Measurements from ENCODE around the gene LIN28B.

LIN28B gene

GRCh38 chr6:105014954-105015353 lies 58.0 kb downstream of the LIN28B start:
- no peak for DNase-seq (ENCODE audit: low spot score)

GRCh38 chr6:105015482-105015881 lies 58.6 kb downstream of the LIN28B start:
- DNase-seq (ENCODE audit: low spot score) = no peak

DNA sequence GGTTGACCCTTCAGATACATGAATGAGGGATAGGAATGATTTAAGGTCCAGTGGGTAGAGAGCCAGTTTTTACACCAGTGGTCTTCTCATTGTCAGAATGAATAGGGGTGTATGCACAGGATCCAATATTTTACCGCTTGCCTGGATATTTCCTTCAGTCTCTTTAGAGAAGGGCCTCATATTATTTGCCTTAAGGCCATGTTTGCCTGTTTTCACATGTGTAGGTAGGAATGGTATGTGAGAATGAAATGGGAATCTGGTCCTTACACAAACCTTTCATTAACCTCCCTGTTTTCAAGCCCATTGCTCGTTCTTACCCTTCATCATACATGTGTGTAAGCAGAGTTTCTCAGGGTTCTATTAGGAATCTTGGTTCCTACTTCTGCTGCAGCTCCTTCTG lies 62.4 kb downstream of the LIN28B start:
- no peak for DNase-seq (ENCODE audit: low spot score)

GRCh38 chr6:105021399-105021798 lies 64.5 kb downstream of the LIN28B start:
- no peak for DNase-seq (ENCODE audit: low spot score)

DNA sequence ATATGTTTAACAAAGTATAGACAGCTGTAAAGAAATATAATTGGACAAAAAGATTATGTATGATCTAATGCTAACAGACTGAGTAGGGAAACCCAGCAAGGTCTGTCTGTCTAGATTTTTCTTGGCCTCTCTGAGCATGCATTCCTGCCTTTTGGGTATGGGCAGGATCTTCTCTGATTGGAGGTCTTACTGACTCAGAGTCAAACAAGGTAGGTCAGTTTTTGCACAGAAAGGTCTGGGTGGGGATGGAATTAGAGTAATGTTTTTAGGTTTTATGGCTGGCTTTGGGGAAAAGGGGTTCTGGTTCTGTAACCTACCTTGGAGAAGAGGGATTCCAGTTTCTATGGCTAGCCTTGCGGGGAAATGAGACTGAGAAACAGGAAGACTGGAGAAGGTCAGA lies 65.5 kb downstream of the LIN28B start:
- no peak for DNase-seq (ENCODE audit: low spot score)

GRCh38 chr6:105024803-105025202 lies 67.9 kb downstream of the LIN28B start:
- DNase-seq (ENCODE audit: low spot score) = no peak

DNA sequence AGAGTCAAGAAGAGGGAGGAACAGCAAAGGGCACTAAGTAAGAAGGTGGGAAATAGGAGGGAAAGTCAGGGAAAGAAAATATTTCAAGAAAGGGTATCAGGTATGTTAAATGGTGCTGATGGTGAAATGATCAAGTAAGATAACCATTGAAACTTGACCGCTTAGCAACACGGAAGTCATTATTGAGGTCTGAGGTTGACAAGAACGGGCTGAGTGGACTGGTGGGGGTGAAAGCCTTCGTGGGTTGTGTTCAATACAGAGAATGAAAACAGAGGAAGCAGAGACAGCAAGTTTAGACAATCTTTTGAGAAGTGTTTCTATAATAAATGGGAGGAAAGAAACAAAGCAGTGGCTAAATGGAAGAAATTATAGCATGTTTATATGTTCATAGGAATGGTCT lies 72.0 kb downstream of the LIN28B start:
- DNase-seq (ENCODE audit: low spot score) = no peak

DNA sequence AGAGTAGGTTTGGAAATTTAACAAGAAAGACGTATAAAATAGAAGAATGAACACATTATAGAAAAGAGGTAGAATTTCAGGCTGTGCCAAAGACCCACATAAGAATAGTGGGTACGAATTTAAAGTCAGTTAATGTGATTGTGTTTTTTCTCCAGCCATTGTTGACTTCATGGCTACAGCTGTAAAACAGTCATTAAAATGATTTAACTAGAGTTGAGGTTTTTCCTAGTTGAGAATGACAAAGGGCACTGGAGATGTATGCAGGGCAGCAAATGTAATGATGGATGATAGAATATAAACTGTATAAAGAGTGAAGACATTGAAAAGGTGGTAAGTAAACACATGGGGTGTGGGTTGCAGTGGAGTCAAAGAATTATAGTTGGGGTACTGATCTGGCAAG lies 72.7 kb downstream of the LIN28B start:
- DNase-seq (ENCODE audit: low spot score) = no peak

DNA sequence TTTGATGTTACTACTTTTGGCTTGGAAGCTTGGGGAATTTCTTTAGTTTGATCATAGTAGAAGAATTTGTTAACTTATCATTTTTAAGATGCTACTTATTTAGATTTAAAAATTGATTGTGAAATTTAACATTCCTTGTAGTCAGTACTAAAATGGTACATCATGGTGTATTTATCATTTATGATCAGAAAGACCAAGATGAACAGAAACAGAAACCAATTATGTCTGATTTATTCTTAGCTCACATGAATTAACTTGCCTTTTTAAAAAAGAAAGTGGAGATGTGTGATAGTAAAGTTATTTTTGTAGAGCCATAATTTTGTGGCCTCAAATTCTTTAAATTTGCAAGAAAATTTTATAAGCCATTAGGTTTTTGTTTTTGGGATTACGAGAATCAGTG lies 77.6 kb downstream of the LIN28B start:
- no peak for DNase-seq (ENCODE audit: low spot score)

DNA sequence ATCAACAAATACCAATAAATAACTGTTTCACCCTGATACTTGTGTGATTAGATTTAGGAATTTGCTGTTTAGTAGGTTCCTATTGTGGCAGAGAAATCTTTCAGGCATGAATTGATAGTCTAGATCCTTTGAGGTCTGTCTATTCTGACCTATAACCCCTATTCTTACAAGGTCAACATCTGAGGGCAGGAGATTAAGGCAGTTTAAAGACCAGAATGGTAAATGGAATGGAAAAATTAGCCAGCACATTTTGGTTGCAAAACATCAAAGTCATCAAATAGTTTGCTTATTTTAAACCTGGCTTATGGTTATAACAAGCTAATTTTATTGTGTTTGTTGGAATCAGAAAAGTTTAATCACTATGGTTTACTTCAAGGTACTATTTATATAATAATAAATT lies 78.4 kb downstream of the LIN28B start:
- no peak for DNase-seq (ENCODE audit: low spot score)

GRCh38 chr6:105036351-105036750 lies 79.4 kb downstream of the LIN28B start:
- DNase-seq (ENCODE audit: low spot score) = no peak

GRCh38 chr6:105038259-105038658 lies 81.4 kb downstream of the LIN28B start:
- no peak for DNase-seq (ENCODE audit: low spot score)

- no peak for DNase-seq (ENCODE audit: low spot score)
These were observed 85.0 kb downstream of the LIN28B start for GRCh38 chr6:105041880-105042279.

DNA sequence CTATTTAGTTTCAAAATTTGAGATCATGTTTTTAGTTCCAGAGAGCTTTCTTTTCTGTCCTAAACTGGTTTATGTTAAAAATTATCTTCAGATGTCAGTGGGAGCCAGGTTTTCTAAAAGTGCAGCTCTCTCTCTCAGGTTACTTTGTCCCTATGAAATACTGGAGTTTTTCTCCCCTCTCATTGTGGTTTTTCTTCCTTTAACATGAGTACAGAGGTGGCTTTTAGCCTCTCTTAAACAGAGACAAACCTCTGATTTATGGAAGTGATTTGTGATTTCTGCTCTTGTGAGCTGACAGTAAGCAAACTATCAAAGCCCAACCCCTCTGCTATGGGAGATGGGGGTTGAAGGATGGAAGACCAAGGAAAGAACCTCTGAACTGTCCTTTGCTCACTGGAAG lies 85.7 kb downstream of the LIN28B start:
- no peak for DNase-seq (ENCODE audit: low spot score)

GRCh38 chr6:105043979-105044378 lies 87.1 kb downstream of the LIN28B start:
- DNase-seq (ENCODE audit: low spot score) = no peak

DNA sequence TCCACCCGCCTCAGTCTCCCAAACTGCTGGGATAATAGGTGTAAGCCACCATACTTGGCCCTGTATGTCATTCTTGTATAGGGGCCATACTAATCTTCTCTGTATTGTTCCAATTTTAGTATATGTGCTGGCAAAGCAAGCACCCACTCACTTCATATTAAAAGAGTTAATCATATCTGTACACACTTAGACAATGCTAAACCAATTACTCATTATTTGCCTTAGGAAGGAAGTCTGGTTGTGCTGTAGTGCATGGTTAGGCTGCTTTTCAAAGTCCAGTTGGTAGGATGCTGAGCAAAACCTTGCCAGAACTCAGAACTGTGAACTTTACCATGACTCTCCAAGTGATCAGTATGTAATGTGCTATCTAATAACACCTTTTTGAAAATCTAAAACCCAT lies 88.6 kb downstream of the LIN28B start:
- DNase-seq (ENCODE audit: low spot score) = no peak

GRCh38 chr6:105051941-105052471 lies 95.1 kb downstream of the LIN28B start:
- no peak for DNase-seq (ENCODE audit: low spot score)

GRCh38 chr6:105056646-105057045 lies 99.7 kb downstream of the LIN28B start:
- no peak for DNase-seq (ENCODE audit: low spot score)

- no peak for DNase-seq (ENCODE audit: low spot score)
These were observed 100.3 kb downstream of the LIN28B start for GRCh38 chr6:105057160-105057559.

DNA sequence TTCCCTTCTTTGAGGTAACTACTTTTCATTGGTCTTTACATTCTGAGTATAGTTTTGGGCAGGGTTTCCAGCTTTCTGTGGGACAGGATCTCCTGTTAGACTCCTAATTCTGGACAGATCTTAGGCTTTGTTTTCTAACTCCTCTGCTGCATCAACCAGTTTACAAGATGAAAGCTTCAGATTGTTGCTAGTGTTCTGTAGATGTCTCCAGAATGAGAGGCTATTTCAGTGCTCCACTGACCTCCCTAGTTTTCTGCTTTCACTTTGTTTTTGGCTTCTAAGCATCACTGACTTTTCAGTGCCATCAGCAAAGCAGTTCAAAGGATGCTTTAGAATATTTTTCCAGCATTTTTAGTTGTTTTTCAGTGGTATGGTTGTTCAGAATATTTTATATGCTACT lies 101.4 kb downstream of the LIN28B start:
- DNase-seq (ENCODE audit: low spot score) = no peak

DNA sequence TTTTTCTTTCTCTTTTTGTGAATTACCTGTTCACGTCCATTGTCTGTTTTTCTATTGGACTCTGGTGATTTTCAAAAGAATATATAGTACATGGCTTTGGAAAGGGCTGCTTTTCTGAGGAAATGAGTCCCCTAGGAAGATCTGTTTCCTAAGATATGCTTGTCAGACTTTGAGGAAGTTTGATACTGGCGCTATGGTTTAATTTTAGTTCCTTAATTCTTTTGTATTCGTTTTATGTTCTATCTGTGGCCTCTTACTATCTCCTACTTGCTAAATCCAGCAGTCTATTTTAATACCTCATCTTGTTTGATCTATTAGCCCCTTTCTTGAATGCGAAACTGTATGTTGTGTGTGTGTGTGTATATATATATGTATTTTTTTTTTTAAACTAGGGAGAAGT lies 101.9 kb downstream of the LIN28B start:
- no peak for DNase-seq (ENCODE audit: low spot score)

DNA sequence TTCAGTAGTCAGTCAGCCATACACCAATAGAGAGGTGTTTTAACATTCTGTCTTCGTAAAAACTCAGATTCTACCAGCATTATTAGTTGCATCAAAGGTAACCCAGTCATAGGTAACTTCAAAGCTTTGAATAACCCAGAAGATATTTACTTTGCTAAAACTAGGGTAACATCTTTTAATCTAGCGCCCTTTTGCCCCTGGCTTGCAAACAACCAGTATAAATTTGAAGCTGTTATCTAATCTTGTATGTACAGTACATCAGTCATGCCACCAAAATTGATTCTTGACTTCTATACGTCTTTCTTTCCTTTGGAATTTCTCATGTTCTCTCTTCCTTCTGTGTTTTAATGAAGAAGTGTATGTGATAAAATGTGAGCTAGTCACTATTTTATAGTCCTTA lies 109.3 kb downstream of the LIN28B start:
- no peak for DNase-seq (ENCODE audit: low spot score)

DNA sequence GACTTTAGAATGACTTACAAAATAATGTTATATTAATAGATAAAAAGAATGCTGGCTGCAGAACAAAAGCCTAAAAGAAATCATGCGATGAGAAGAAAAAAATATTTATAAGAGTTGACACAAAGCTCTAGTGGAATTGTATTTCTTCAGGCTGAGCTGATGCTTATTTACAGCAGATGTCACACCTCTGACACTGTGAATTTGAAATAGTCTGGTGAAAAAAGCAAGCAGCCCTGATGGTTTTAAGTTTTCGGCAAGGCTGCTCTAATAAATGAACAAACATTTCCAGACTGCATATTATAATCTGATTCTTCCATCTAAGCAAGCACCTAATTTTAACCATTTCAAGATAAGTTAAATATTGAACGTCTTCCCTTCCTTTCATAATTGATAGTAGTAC lies 109.9 kb downstream of the LIN28B start:
- no peak for DNase-seq (ENCODE audit: low spot score)

DNA sequence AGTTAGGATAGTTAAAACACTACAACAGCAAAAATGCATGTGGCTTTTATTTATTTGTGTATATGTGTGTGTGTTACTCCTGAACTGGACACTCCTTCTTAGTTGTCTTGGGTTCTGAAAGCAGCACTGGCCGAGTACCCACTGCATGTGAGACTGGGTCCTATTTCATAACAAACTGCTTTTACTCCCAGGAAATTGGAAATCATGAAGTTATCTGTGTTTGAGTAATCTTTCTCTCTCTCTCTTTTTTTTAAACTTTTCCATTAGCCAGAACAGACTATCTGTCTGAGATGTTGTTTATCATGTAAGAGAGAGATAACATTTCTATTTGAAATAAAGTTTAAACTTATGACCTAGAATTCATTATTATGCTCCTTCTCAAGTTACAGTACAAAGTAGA lies 110.4 kb downstream of the LIN28B start:
- DNase-seq (ENCODE audit: low spot score) = no peak

DNA sequence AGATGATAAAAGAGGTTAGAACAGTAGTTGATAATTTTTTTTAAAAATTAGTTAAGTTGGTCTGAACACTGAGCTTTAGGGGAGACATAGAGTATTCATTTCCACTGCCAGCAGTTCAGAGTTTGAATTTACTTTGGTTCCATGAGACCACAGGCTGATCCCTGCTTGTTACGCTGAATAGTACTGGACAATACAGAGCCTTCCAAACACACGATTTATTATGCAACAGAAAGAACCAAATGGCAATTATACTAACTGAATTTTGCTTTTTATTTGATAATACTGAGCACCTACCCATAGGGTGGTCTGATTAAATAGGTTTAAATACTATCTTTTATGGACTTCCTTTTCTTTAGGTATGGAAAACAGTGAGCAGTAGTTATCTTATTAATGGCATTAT lies 111.5 kb downstream of the LIN28B start:
- no peak for DNase-seq (ENCODE audit: low spot score)

Data from left forelimb (tissue), 1 donor.